Stimulated activated naive CD8-positive, alpha-beta T cell treated with anti-CD3 and anti-CD28 coated beads, Interleukin-15, Interleukin-2, amounts not matched to agents 100 U/mL and 50 U/mL, for 24 hours (primary cell): ENCODE results near the gene COG5.

Source experiments
- ATAC-seq: fragments of 150-1000 bp; cut with Tn5 transposase; one replicate; pipeline ENCODE4 v1.10.0; 2021
- DNase-seq: peaks from one replicate; pipeline ENCODE4 v3.0.0; 2021

COG5 gene

DNA sequence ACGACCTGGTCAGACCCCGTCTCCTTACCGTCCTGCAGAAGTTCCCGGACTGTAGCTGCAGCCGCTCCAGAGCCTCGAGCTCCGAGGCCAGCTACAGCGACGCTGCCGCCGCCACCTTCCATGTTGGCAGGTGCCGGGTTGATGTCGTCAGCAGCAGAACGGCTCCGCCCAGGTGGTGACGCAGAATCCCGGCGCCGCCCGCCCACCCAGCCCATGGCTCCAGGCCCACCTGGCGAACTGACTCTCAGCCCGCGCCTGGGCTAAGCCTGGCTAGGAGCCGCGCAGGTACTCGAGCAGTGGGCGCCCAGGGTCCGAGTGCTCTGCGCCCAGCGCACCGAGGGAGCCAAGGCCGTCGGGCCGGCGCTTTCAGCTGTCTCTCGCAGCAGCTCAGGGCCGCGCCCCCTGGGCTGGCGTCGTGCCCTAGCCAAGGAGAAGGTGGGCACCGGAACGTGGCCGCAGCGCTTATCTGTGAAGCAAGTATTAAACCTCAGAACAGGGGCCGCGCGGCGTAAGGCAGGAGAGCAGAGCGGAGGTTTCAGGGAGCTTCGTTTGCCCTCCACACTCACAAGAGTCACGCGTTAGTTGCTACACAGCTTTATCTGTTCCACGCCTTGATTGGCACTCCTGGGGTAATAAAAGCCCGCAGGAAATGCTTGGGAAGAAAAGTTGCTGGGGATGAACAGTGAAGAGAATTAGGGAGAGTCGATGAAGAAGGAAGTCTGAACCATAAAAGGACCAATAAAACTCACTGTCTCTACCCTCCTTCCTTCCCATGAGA lies at the start of gene COG5, which contains the start of gene DUS4L:
COG5 (minus strand) TSS at position 146 of the 778 bp plus-strand sequence; CDS start at position 122, 24 bp downstream.
DUS4L (plus strand) TSS at position 197 of the 778 bp plus-strand sequence. CDS start 3,100 bp downstream, outside the sequence.
- DNase-seq (peak; percentile 88), ATAC-seq (peak; percentile 92)

DNA sequence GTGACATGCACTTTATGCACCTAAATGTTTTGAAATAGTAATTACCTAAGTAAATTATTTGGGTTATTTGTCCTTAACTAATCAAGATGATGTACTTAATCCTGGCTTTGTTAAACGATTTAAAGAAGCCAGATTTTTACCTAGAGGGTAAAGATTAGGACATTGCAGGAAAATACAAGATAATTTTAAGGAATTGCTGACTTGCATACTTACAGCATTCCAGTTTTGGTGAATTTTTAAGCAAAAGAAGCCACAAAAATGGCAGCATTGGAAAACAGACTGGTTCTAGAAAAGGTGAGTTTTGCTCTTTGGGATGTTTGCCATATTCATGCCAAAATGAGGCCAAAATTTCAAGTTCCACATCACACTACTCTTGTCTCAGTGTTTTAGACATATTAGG lies 49.7 kb upstream of the COG5 start:
- ATAC-seq = no peak
- no peak for DNase-seq

DNA sequence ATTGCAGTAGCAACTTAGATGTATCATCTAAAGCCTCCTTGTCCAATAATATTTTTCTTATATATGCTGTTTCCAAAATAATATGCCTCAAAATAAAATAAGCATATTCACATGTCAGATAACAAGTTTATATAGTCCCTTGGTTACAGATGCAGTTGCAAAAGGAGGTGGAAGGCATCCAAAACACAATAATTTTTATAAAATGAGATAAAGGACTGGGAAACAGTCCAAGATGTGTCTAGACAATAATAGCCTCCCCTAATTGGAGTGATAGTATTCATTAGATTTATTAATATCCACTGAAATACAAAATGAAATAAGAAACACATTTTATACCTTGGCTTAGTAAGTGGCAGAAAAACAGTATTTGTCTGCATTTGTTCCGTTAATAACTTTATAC lies 46.6 kb upstream of the COG5 start:
- ATAC-seq (no peak), DNase-seq (no peak)

DNA sequence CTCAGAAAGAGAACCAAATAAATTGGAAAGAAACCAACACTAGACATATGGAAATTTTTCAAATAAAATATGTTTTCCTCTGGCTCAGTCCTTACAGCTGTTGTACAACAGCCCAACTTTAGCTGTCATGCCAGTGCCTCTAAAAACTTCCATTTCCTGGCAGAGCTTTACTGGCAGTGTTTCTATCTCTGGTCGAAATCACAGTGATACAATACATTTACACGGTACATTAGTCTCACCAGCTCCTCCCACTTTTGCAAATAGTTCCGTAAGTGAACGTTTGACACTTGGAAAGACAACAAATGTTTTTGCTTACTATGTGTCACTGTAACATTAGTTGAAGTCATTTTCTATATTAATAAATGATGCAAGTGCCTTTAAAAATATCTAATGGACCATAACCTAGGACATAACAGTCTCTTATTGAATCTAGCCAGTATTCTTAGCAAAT lies 46.1 kb upstream of the COG5 start:
- DNase-seq = no peak
- ATAC-seq = no peak

DNA sequence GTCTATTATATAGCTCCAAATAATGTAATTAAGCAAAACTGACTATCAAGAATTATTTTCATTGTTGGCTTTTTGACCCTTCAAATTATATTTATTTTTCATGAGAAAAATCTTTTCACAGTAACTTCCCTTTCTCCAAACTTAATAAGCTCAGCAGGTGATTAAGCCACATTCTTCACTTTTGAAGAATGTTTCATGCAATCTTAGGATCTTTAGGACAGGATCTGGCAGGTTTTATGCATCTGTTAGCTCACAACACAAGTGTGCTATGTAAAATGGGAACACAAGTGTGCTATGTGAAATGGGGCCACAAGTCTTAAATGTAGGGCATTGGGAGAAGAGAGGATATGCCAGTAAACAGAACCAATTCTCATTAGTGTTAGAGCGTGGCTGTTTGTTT lies 42.6 kb upstream of the COG5 start:
- ATAC-seq (no peak), DNase-seq (no peak)

DNA sequence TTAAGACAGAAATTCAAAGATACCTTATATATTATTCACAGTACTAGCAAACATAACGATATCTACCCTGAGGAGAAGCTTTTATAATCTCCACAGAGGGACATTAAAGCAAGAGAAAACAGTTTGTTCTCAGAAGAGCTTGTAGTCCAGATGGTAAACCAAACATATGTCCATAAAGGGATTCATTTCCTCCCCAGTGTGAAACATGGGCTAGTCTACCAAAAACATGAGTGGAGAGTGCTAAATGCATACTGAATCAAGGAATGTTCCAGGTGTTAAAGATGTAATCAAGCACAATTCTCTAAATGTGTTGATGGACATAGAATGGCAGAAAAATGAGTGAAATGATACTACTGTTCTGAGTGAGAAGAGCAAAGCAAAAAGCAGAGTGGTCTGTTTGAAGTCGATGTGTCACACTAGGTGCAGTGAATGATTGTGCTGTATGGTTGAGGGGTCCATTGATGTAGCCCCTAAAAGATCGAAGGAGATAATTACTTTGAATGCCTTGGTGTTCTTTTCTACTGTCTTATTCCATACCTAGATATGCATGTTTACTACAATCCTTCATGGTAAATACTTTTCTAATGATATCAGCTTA lies 41.6 kb upstream of the COG5 start:
- no peak for ATAC-seq
- no peak for DNase-seq

DNA sequence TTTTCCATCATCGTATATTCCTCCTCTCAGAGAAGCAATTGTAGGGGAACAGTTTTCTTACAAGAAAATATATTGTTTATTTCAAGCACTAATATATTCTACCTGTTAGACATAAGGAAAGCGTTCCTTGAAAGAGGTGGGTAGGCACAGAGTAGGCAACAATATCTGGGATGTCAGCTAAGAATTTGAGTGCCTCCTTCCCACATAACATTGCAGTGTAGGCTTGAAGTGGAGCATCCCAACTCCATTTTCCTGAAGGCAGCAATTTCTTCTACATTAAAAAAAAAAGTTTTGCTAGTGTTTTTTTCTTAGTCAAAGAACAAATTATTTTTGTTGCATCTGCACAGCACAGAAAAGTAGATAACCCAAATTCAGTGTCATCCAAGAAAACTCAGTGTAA lies 37.1 kb upstream of the COG5 start:
- no peak for DNase-seq

DNA sequence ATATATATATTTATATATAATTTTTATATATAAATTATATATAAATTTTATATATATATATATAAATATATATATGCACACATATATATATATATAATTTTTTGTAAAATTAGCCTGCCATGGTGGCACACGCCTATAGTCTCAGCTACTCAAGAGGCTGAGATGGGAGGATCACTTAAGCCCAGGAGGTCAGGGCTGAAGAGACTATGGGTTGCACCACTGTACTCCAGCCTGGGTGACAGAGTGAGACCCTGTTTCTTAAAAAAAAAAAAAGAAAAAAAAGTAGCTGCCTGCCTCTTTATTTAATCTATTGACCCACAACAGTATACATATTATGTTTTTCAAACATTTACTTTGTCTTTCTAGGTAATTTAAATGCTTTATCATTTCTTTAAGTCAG lies 35.5 kb upstream of the COG5 start:
- no peak for DNase-seq
- ATAC-seq = no peak

More for the DNA sequence above, 37.1 kb upstream of the COG5 start:
- no peak for ATAC-seq

DNA sequence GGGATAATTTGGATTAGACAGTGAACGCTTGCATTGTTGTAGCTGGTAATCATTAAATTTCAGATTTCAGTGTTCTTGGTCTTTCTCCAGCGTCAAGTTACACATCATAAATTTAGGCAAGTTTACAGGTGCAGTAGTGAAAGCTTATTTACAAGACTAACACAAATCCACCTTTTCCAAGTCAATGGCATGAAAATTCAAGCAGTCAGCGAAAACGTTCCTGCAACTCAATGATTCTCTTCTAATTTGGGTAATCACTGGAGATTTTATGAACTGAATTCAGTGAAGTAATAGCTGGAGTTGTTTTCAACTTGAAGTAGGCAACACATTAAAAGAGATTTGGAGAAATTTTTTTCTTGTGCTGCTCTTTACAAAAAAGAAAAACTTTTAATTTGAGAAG lies 34.2 kb upstream of the COG5 start:
- no peak for ATAC-seq
- DNase-seq = no peak

DNA sequence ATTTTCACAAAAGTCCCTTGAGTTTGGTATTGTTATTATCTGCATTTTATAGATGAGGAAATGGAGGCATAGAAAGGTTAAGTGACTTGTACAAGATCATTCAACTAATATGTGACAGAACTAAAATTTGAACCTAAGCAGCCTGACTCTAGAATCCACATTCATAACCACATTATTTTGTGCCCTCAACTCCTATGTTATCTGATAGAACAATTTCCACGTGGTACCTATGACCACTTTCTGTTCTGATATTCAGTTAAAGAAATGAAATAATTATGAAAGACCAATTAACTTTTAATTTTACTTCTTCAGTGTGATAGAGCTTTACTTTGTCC lies 33.8 kb upstream of the COG5 start:
- DNase-seq (no peak), ATAC-seq (no peak)

DNA sequence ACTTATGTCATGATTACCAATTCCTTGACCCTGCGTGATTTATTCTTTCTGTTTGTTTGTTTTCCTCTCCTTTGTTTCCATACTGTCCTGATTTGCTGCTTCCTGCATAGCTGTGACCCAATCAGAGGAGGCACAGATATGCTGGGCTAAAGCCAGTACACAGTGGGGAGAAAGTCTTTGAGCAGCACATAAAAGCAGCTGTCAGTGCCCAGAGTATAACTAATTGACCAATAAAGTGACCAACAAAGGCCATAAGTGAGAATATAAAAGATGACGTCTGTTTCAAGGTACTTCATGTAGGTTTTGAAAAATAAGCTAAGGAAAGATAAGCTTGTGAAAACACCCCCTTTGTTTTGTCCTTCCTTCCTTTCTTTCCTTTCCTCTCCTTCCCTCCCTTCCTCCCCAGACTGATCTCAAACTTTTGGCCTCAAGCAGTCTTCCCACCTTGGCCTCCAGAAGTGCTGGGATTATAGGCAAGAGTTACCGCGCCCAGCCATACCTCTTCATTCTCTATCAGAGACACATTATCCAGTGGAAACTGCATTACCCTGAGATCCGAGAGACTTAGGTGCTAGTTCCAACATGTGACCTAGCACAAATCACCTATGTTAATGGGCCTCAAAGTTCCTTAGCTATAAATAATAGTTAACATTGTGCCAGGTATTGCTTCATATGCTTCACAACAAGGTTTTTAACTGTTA lies 33.3 kb upstream of the COG5 start:
- ATAC-seq (no peak), DNase-seq (no peak)

DNA sequence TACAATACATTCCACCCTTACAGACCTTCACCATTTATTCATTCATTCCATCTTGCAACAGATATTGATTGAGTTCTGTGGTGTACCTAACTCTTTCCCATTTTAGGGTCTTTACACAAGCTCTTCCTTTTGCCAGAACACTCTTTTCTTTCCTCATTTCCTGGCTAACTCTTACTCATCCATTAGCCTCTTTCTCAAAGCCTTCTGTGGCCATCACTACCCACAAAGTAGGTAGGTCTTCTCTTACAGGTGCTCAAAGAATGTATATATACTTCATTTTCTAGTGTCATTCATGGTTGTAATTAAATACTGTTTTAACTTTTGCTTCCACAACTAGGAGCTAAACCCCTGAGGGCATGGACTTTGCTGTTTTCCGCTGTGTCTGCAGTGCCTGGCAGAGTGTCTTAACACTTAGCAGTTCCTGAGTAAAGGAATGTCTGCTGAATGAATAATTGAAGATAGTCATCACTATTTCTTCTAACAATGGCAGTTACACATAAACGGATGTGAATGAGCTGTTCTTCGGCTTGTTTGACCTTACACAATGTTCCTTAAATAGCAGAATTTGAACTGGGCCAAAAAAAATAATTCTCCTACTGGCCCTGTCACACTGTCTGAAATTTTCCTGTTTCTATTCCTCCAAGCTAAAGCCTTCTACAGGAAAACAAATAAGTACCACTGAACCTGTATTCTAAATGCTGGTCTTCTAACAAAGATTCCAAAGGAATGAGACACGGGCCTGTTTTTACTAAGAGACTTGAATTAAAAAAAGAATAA lies 31.4 kb upstream of the COG5 start:
- DNase-seq (no peak), ATAC-seq (no peak)

DNA sequence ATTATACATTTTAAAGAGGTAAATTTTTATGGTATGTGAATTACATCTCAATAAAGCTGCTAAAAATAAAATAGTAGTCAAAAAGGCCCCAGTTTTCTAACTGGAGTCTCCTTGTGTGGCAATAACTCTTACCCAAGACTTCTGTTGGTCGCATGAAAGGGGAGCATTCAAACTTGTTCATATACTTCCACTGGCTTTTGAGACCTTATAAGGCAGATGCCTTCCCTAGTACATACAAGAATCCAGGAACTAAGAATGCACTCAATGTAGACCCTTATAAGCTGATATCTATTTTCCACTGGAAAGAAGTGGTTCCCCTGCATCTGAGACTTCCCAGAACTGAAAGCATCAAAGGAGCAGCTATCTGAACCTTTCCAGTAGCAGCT lies 29.3 kb upstream of the COG5 start:
- no peak for DNase-seq
- no peak for ATAC-seq

DNA sequence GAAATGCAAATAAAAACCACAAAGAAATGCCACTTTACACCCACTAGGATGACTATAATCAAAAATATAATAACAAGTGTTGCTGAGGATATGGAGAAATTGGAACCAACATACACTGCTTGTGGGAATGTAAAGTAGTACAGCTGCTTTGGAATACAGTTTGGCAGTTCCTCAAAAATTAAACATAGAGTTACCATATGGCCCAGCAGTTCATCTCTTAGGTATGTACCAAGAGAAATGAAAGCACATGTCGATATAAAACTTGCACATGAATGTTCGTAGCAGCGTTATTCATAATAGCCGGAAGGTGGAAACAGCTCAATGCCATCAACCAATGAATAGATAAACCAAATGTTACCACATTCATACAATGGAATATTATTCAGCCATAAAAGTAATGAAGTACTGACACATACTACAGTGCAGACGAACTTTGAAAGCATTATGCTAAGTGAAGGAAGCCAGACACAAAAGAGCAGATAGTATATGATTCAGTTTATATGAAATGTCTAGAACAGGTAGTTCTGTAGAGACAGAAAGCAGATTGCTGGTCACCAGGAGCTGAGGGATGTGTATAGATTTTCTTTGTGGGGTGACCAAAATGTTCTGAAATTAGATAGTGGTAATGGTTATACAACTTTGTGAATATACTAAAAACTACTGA lies 28.8 kb upstream of the COG5 start:
- DNase-seq = no peak
- ATAC-seq = no peak

DNA sequence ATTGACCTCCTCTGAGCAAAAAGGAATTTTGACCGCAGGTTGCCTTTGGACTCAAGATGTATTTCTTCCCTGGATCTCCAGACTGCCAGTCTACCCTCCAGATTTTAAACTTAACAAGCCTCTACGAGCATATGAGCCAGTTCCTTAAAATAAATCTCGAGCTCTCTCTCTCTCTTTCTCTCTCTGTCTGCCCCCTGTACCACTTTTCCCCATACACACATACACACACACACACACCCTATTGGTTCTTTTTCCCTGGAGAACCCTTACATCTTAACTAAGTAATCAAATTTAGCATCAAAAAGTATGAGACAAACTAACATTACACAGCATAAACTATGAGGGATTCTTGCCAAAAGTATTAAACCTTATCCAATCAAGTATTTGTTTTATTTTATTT lies 27.7 kb upstream of the COG5 start:
- DNase-seq (no peak), ATAC-seq (no peak)

DNA sequence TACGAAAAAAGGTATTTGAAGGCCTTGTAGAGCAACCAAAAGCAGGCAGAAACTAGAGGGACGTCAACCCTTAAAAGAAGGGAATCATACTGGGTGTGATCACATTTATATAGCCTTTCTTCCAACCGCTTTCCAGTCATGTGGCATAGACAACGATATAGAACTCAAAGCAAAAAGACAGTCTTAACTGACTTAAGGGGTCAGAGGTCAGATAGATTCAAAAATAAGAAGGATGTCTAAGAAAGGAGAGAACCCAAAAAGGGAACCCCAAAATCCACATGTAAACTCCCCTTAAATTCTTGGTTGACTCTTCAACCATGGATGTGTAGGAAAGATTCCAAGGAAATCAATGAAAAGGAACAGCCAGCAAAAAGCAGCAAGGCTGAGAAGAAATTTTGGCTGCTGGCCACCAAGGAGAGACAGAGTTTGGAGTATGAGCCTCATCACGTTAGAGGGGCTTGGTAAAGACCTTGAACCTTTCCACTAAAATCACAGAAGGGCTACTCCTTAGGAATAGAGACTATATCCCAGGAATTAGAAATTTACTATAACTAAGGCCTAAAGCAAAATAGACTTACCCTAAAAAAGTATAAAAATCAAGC lies 24.9 kb upstream of the COG5 start:
- no peak for ATAC-seq
- no peak for DNase-seq

DNA sequence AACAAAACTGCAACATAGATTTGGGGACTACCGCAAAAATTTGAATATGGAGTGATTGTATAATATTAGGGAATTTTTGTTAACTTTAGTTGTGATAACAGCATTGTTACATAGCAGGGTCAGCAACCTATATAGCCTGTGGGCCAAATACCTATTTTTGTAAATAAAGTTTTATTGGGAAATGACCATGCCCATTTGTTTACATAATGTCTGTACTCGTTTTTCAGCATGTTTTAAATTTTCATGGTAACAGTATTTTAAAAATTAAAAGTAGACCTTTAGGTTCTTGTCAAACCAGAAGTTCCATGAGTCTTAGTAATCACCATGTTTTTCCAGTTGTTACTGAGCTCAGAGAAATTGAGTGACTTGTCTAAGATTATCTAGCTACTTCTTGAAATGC lies 21.0 kb upstream of the COG5 start:
- DNase-seq (no peak), ATAC-seq (no peak)

DNA sequence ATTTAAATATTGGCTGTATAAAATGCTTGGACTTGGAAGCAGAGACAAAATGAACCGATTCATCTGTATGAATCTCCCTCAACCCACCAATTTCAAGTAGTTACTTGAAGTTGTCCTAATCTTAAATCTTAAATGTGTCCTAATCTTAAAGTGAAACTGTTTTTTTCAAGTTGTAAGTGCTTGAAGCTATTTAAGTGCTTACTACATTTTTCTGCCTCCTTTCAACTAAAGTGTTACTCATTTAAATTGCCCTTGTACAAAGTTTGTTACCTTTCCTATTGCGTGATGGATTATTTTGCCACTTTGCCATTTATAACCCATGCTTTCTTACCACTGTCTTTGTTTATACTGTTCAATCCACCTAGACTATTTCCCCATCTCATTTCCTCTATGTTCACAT lies 19.2 kb upstream of the COG5 start:
- no peak for ATAC-seq
- DNase-seq = no peak

DNA sequence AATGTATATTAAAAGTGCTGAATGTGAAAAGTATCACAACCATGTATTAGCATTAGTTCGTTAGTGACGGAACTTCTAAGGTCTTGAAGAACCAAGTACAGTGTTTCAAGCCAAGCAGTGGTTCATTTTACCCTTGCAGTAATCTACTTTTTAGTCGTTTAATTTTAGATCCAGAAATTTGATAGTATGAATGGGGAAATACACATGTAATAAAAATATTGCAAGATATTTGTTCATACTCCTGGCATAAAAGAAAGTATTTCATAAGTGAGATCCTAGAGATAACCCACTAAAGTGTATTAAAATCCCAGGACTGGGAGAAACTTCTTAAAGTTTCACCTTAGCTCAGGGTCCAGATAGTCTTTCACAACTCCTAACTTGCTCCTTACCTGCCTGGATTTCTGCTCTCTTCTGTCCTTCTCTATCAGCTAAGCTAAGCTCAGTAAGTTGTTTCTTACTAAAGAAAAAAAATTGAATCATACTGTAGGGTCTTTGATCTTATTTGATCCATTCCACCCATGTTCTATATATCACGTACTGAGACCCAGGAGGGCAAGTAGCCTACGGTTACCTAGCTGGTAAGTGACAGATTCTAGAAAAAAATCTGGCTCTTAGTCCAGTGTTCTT lies 17.8 kb upstream of the COG5 start:
- DNase-seq = no peak
- ATAC-seq = no peak

DNA sequence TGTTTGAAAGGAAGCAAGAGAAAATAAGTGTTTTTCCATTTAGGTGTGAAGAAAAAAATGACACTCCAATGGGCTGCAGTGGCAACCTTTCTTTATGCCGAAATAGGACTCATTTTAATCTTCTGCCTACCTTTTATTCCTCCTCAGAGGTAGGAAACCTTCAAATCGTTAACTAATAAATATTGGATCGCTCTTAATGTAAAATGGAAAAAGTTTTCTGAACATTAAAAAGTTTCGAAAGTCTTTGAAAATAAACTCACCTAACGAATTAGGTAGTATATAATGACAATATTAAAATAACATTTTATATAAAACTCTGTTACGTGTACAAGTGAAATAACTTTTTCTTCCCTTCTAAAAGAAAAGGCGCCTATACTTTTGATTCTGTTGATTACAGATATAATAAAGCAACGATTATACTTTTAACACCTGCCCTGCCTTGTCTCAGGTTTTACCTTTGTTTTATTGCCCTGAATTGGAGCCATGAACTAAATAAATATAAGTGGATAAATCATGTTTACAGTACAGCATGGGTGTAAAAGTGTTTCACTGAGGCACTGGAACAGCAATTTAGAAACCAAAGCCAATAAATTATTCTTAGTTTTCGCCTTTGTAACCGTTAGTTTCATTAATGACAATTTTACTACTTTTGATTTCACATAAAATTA lies 17.1 kb upstream of the COG5 start:
- ATAC-seq (no peak), DNase-seq (no peak)
